Chondrocyte (in vitro differentiated cells): ENCODE measurements around the gene ATG12. TPM values are rescaled to one million over a fixed set of nuclear protein-coding genes. Genes with fewer than 3 reads are reported as not detected.
"Not testable (repeated sequence)": the region's sequence is repeated elsewhere in the genome, so short reads cannot be mapped to it uniquely, and the experiment has no call there.

Source experiments
- DNase-seq: peaks from one replicate; pipeline ENCODE4 v3.0.0; 2021; ENCODE audit warnings: mixed read lengths, low spot score
- H3K27ac Mint-ChIP-seq: one replicate; pipeline ENCODE4 v1.8.0; 2021; ENCODE audit warnings: mild to moderate bottlenecking, moderate library complexity, mixed read lengths; ENCODE audit not compliant: unreplicated experiment
- H3K27me3 Mint-ChIP-seq: 2 replicates; pipeline ENCODE4 v1.8.0; 2021; ENCODE audit warnings: low read depth, mixed read lengths
- H3K36me3 Mint-ChIP-seq: 2 replicates; pipeline ENCODE4 v1.8.0; 2021; ENCODE audit warnings: low read depth, mixed read lengths
- H3K4me1 Mint-ChIP-seq: 2 replicates; pipeline ENCODE4 v1.8.0; 2021; ENCODE audit warnings: low read depth, mild to moderate bottlenecking, mixed read lengths
- H3K4me3 Mint-ChIP-seq: one replicate; pipeline ENCODE4 v1.8.0; 2021; ENCODE audit warnings: mild to moderate bottlenecking, moderate library complexity, mixed read lengths; ENCODE audit not compliant: unreplicated experiment
- H3K9me3 Mint-ChIP-seq: 2 replicates; pipeline ENCODE4 v1.8.0; 2021; ENCODE audit warnings: low read depth, mixed read lengths
- CTCF ChIP-seq: fragments of 200-600 bp; sonication (generic); IDR thresholded peaks from 2 replicates; pipeline ENCODE4 v1.5.0; 2021; ENCODE audit warnings: antibody characterized with exemption, mild to moderate bottlenecking, moderate library complexity
- total RNA-seq: library from RNA; stranded (reverse); gene quantifications from 3 replicates; pipeline ENCODE4 v1.2.1, GENCODE V29; 2021

ATG12 gene
- total RNA-seq, 1 donor from 2014 or later: 48.0 TPM

- TF ChIP-seq CTCF: peak; percentile 89
- Mint-ChIP-seq H3K4me1 (no peaks in the 10 kb centered on the region), H3K27me3 (no peaks in the 10 kb centered on the region), H3K27ac (no peak overlapping the region), H3K9me3 (peaks cover 12% of the 10 kb centered on the region), H3K4me3 (no peak overlapping the region), H3K36me3 (peaks cover 40% of the 10 kb centered on the region)
- no peak for DNase-seq
These were observed 10.1 kb downstream of the ATG12 start for GRCh38 chr5:115831163-115831768.

- H3K4me1 Mint-ChIP-seq: no peaks in the 10 kb centered on the region
- H3K9me3 Mint-ChIP-seq: peaks cover 24% of the 10 kb centered on the region
- no peak for TF ChIP-seq CTCF
- H3K36me3 Mint-ChIP-seq: peaks cover 32% of the 10 kb centered on the region
- no peak overlapping the region for H3K27ac Mint-ChIP-seq
- H3K27me3 Mint-ChIP-seq: no peaks in the 10 kb centered on the region
- no peak overlapping the region for H3K4me3 Mint-ChIP-seq
- no peak for DNase-seq
These were observed 11.5 kb downstream of the ATG12 start for GRCh38 chr5:115829913-115830312.

- peaks cover 17% of the 10 kb centered on the region for H3K36me3 Mint-ChIP-seq
- TF ChIP-seq CTCF: no peak
- no peaks in the 10 kb centered on the region for H3K27me3 Mint-ChIP-seq
- no peaks in the 10 kb centered on the region for H3K4me1 Mint-ChIP-seq
- H3K27ac Mint-ChIP-seq: no peak overlapping the region
- no peak overlapping the region for H3K4me3 Mint-ChIP-seq
- H3K9me3 Mint-ChIP-seq: peaks cover 41% of the 10 kb centered on the region
- no peak for DNase-seq
These were observed 15.4 kb downstream of the ATG12 start for GRCh38 chr5:115825948-115826347.

GRCh38 chr5:115824983-115825382 is 16.4 kb downstream of the ATG12 start:
- not testable (repeated sequence) for H3K27ac Mint-ChIP-seq, H3K4me1 Mint-ChIP-seq, DNase-seq, H3K27me3 Mint-ChIP-seq, H3K4me3 Mint-ChIP-seq
- peaks cover 41% of the 10 kb centered on the region for H3K9me3 Mint-ChIP-seq
- H3K36me3 Mint-ChIP-seq: peaks cover 17% of the 10 kb centered on the region

- no peak for DNase-seq
- Mint-ChIP-seq H3K4me1 (peaks cover 4% of the 10 kb centered on the region), H3K27ac (no peak overlapping the region), H3K4me3 (no peak overlapping the region), H3K27me3 (no peaks in the 10 kb centered on the region), H3K36me3 (no peaks in the 10 kb centered on the region), H3K9me3 (peaks cover 24% of the 10 kb centered on the region)
- TF ChIP-seq CTCF: no peak
These were observed 20.5 kb downstream of the ATG12 start for GRCh38 chr5:115820846-115821245.

GRCh38 chr5:115818821-115819220 is 22.5 kb downstream of the ATG12 start:
- Mint-ChIP-seq H3K36me3 (no peaks in the 10 kb centered on the region), H3K27me3 (peaks cover 14% of the 10 kb centered on the region), H3K9me3 (peaks cover 8% of the 10 kb centered on the region), H3K4me1 (peaks cover 12% of the 10 kb centered on the region), H3K4me3 (no peak overlapping the region), H3K27ac (no peak overlapping the region)
- DNase-seq: no peak
- no peak for TF ChIP-seq CTCF
